ENCODE measurements around the gene GPR34. TPM values are rescaled to one million over a fixed set of nuclear protein-coding genes. Genes with fewer than 3 reads are reported as not detected.

GPR34 gene
- total RNA-seq, 1 donor from 2014 or later: not detected

DNA sequence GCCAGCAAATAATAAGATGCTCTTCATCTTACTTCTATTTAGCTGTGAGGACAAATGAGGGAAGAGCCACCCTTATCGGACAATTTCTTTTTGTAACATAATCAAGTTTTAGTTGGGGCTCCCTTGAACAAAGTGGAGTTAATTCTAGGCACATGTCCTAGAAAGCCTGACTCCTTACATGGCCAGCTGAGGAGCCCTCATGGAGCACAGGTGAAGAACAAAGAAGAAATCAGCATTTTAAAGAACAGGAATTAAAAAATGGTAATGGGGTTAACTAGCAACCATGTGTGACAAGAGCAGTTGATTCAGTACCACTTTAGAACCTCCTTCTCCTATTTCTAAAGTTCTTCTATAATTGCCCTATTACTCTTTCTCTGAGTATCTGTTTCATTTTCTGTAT, 51.1 kb downstream of the GPR34 start:
- no peak for DNase-seq

Other genes with a start within 250 kb of the GPR34 start
- not detected in 2 replicates for gene NYX, start 241.6 kb upstream of the GPR34 start, total RNA-seq
- not detected in 2 replicates for gene GPR82, start 35.2 kb downstream of the GPR34 start, total RNA-seq
- 32.3 and 51.1 TPM in 2 replicates for gene CASK, start 234.6 kb downstream of the GPR34 start, total RNA-seq

All from dermis blood vessel endothelial cell (primary cell).